Measurements from ENCODE around the gene CBL.

CBL gene

GRCh38 chr11:119318240-119319135 lies 112.3 kb downstream of the CBL start:
- peak; percentile 54 for DNase-seq (ENCODE audit: low read depth)
- no peak for TF ChIP-seq CTCF (conservative IDR thresholded peaks at IDR 0.05; ENCODE audit: control insufficient read depth, insufficient read depth, low read depth, low read length)
- H3K4me3 ChIP-seq (ENCODE audit: control insufficient read depth, low read depth, low read length): no peak overlapping the region

- no peak for TF ChIP-seq CTCF (conservative IDR thresholded peaks at IDR 0.05; ENCODE audit: control insufficient read depth, insufficient read depth, low read depth, low read length)
- no peak overlapping the region for H3K4me3 ChIP-seq (ENCODE audit: control insufficient read depth, low read depth, low read length)
- DNase-seq (ENCODE audit: low read depth): no peak
Measured at GRCh38 chr11:119319136-119319699, 113.1 kb downstream of the CBL start.

DNA sequence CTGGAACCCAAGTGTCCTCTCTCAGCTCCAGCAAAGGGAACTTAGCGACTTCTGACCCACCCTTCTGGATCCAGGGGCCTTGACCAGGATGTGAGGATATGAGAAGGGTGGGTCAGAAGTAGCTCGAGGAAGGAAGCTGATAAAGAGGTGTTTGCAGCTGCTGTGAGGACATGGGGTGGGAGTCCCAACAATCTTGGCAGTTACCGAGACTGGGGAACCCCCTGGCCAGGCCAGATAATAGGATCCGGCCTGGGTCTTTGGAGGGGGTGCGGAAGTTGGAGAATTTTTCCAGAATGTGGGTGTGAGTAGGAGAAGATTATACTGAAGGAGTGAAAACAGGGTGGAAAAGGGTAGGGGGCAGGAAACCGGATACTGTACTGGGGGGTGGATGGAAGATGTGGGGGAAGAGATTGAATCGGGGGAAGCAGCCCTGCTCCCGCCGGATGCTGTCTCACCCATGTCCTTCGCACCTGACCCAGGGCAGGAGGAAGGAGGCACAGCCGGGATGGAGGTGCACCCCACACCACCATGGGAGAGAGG lies 113.6 kb downstream of the CBL start:
- no peak for DNase-seq (ENCODE audit: low read depth)
- no peak for TF ChIP-seq CTCF (conservative IDR thresholded peaks at IDR 0.05; ENCODE audit: control insufficient read depth, insufficient read depth, low read depth, low read length)
- H3K4me3 ChIP-seq (ENCODE audit: control insufficient read depth, low read depth, low read length): no peak overlapping the region

DNA sequence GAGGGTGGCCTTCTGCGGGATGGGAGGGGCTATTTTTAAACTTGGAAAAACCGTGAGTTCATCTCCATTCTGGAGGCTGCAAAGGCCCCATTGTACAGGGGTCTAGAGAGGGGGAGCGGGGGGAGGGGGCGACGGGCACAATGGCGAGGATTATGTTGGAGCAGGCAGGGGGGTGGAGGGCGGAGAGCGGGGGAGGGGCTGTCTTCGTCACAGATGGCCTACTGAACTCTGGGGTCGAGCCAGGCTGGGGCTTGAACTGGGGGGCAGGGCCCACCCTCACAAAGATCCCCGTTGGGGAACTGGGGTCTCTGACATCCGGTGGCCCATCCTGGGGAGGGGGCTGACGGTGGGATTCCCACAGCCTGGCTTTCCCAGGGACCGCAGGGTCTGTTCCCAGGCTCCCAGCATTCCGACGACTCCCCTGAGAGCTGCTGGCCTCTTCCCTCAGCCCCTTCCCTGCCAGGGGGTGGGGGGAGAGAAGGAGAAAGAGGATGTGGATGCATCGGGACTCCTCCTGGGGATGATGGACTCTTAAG lies 114.2 kb downstream of the CBL start:
- no peak for DNase-seq (ENCODE audit: low read depth)
- peak overlapping the region; percentile 40 for H3K4me3 ChIP-seq (ENCODE audit: control insufficient read depth, low read depth, low read length)
- no peak for TF ChIP-seq CTCF (conservative IDR thresholded peaks at IDR 0.05; ENCODE audit: control insufficient read depth, insufficient read depth, low read depth, low read length)

DNA sequence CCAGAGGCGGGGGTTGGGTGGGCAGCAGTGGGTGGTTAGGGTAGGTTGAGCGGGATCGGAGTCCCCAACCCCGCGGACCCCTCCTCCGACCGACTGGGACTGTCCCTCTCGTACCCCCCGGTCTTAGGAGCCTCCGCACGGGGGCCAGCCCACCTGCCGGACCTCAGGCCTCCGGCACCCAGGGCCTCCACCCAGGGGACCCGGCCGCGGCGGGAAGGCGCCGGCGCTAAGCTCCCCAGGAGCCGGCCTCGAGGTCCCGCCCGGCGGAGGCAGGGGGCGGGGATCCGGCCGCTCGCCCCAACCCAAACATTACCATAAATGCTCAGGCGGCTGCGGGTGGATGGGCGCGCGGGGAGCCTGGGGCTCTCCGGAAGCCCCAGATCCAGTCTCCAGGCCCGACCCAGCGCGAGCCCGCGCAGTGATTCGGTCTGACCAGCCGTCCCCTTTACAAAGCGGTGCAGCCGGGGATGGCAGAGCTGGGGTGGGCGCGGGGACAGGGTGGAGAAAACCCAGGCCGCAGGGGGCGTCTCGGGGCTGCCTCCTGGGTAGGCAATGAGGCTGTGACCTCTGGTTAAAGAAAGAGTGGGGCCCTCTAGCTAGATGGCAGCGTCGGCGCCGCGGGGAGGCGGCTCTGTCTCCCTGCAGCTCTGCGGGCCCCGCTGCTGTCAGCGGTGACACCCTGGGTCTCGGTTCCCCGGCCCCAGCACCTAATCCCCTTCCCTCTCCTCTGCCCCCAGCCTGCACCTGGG lies 114.8 kb downstream of the CBL start:
- H3K4me3 ChIP-seq (ENCODE audit: control insufficient read depth, low read depth, low read length): peak overlapping the region; percentile 40
- peak; percentile 25 for DNase-seq (ENCODE audit: low read depth)
- no peak for TF ChIP-seq CTCF (conservative IDR thresholded peaks at IDR 0.05; ENCODE audit: control insufficient read depth, insufficient read depth, low read depth, low read length)

DNA sequence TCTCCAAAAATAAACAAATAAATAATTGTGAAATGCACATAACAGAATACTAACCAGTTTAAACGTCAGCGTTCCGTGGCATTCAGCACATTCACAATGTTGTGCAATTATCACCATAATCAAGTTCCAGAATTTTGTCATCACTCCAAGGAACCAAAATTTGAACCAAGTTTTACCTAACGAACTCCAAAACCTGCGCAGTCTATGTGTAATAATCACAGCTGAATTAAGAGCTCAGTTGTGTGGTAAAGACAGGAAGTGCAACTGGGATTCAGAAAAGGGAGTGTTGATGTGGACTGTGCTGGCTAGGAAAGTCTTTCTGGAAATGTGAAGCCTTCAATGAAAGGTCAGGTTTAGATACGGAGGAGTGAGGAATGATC lies 116.2 kb downstream of the CBL start:
- H3K4me3 ChIP-seq (ENCODE audit: control insufficient read depth, low read depth, low read length): no peak overlapping the region
- no peak for DNase-seq (ENCODE audit: low read depth)
- TF ChIP-seq CTCF (conservative IDR thresholded peaks at IDR 0.05; ENCODE audit: control insufficient read depth, insufficient read depth, low read depth, low read length): no peak
